Activated CD8-positive, alpha-beta memory T cell treated with anti-CD3 and anti-CD28 coated beads, Interleukin-2, amount 50 U/mL, for 48 hours (primary cell): ENCODE results near the gene IZUMO1R.
"Not testable (repeated sequence)": the region's sequence is repeated elsewhere in the genome, so short reads cannot be mapped to it uniquely, and the experiment has no call there.

Source experiments
- DNase-seq: peaks from one replicate; pipeline ENCODE4 v3.0.0-alpha.2; 2020

The IZUMO1R gene

DNA sequence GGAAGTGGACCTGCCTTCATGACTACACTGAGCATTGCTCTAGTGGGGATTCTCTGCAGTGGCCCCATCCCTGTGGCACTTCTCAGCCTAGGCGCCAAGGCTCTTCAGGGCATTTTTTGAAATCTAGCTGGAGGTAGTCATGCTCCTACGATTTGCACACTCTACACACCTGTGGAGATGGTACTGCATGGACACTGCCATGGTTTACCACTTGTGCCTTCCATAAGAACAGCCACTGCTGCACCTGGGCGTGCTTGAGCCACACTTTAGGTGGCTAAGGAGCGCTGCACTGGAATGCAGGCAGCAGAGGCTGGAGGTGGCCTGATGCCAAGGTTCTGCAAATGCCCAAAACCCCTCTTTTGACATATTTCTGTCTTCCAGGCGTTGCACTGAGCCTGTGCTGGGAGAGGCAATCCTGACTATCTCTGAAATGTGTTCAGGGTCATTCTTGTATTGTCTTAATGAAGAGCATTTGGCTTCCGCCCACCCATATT lies 24.3 kb downstream of the IZUMO1R start:
- DNase-seq: no peak

DNA sequence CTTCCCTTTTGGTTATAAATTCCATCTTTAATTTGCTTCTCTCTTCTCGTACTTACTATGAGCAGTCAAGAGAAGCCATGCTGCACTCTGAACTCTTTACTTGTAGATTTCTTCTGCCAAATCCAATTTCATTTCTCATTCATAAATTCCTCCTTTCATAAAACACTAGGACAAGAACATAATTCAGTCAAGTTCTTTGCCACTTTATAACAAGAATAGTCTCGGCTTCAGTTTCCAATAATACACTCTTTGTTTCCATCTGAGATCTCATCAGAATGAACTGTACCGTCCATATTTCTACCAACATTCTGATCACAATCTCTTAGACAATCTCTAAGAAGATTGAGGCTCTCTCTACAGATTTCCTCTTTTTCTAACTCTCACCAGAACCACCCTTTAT lies 25.1 kb downstream of the IZUMO1R start:
- DNase-seq: no peak

DNA sequence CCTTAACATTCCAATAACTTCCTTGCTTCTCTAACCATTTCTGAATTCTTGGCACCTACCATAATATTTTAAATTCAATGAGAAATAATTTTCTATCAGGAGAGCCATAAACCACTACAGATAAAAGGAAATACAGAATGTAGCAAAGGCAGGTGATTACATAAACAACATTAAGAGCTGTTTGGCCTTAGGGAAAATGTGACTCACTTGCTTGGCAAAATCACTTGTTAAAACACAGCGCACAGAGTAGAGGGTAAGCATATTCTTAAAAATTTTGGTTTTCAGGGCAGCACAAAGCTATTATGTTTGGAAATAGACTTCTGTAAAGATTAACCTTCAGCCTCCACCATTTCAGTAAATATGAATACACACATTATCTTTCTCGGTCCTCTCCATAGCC lies 26.4 kb downstream of the IZUMO1R start:
- no peak for DNase-seq

DNA sequence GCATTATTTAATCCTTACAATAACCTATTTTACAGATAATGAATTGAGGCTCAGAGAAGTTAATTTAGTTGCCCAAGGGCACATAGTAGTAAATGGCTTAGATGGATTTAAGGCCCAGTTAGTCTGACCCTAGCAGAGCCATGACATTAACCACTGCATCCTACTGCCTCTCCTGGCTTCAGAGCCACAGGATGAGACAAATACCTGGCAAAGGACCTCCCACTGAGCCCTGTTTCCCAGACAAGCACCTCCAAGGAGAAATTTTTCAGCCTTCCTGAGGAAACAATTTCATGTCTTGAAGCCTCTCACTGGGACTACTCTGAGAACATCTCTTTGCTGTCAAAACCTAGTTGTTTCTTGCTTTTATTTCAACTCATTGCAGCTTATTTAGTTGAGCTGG lies 28.4 kb downstream of the IZUMO1R start:
- no peak for DNase-seq

DNA sequence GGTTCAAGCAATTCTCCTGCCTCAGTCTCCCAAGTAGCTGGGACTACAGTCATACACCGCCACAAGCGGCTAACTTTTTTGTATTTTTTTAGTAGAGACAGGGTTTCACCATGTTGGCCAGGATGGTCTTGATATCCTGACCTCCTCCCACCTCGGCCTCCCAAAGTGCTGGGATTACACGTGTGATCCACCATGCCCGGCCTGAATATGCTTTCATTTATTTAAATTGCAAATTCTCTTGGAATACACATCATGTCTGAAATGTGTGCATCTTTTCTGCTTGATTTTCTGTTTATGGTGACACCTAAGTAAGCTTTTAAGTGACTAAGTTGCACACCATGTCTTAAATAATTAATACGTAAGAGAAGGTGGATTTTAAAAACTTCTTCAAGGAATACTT lies 31.7 kb downstream of the IZUMO1R start:
- DNase-seq: no peak

DNA sequence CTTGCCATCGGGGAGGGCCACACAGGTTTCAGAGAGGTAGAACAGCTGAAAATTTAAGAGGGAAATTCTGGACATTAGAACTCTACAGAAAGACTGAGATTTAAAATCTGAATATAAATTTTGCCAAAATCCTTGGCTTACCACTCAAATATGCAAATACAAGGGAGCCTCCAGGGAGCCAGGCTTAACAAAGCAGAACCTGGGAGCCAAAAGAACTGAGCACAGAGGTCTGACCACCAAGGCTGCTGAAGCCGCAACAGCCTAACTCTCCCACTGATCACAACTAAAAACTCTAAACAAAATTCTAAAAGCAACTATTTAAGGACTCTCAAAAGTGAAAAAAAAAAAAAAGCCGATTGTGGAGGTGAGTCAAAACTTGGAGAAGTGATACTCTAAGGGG lies 34.3 kb downstream of the IZUMO1R start:
- DNase-seq: no peak

DNA sequence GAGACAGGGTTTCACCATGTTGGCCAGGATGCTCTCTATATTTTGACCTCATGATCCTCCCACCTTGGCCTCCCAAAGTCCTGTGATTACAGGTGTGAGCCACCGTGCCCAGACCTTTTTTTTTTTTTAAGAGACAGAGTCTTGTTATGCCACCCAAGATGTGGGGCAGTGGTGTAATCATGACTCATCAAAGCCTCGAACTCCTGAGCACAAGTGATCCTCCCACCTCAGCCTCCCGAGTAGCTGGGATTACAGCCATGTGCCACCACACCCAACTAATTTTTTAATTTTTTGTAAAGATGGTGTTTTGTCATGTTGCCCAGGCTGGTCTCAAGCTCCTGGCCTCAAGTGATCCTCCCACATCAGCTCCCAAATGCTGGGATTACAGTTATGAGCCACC lies 37.9 kb downstream of the IZUMO1R start:
- no peak for DNase-seq

DNA sequence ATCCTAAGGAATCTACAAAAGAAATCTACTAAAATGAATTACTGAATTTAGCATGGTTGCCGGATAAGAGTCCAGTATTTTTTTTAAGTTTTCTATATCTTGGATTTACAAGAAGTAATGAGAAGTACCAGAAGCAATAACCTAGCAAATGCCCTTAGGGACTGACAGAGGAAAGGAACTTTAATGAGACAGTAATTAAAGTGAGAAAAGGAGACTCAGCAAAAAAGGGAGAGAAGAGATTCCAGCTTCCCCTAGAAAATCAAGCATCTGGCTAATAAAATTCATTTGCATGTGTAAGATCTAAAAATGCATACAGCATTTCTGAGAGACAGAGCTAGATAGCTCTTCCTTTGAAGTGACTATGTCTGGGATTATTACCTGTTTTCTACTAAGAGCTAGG lies 39.1 kb downstream of the IZUMO1R start:
- DNase-seq: no peak

DNA sequence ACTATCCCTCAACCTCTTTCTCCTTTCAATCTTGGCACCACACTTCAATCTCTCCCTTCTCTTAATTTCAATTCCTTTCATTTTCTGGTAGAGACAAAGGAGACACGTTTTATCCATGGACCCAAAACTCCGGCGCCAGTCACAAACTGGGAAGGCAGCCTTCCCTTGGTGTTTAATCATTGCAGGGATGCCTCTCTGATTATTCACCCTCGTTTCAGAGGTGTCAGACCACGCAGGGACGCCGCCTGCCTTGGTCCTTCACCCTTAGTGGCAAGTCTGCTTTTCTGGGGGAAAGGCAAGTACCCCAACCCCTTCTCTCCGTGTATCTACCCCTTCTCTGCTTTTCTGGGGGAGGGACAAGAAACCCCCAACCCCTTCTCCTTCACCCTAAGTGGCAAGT lies 41.9 kb downstream of the IZUMO1R start:
- DNase-seq: not testable (repeated sequence)

DNA sequence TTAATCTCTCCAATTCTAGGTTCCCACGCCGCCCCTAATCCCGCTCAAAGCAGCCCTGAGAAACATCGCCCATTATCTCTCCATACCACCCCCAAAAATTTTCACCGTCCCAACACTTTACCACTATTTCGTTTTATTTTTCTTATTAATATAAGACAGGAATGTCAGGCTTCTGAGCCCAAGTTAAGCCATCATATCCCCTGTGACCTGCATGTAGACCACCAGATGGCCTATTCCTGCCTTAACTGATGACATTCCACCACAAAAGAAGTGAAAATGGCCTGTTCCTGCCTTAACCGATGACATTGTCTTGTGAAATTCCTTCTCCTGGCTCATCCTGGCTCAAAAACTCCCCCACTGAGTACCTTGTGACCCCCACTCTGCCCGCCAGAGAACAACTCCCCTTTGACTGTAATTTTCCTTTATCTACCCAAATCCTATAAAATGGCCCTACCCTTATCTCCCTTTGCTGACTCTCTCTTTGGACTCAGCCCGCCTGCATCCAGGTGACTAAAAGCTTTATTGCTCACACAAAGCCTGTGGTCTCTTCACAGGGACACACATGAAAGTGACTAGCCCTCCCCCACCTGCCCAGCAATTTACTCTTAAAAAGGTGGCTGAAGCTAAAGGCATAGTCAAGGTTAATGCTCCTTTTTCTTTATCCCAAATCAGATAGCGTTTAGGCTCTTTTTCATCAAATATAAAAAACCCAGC lies 46.6 kb downstream of the IZUMO1R start:
- not testable (repeated sequence) for DNase-seq
